ENCODE data around the gene TACC2. TPM values are rescaled to one million over a fixed set of nuclear protein-coding genes. Genes with fewer than 3 reads are reported as not detected.

Gene TACC2
- total RNA-seq, 1 donor from 2014 or later = 10.7 TPM

- H3K27ac ChIP-seq = no peak overlapping the region
- peak overlapping the region; percentile 58 for H2AFZ ChIP-seq (replicated peaks)
- no peak for DNase-seq (ENCODE audit: low spot score)
- H3K4me3 ChIP-seq = no peak overlapping the region
- TF ChIP-seq EZH2 (IDR thresholded peaks at IDR 0.05) (no peak), CTCF (IDR thresholded peaks at IDR 0.05) (no peak), EZH2phosphoT487 (IDR thresholded peaks at IDR 0.05) (no peak)
- no peaks in the 10 kb centered on the region for H3K36me3 ChIP-seq
- no peaks in the 10 kb centered on the region for H4K20me1 ChIP-seq (ENCODE audit: low read depth)
- peak overlapping the region; percentile 71 for H3K4me3 Mint-ChIP-seq
- no peaks in the 10 kb centered on the region for H3K27me3 ChIP-seq
- no peaks in the 10 kb centered on the region for H3K36me3 Mint-ChIP-seq
- H3K9me3 Mint-ChIP-seq = no peaks in the 10 kb centered on the region
- H3K79me2 ChIP-seq (ENCODE audit: low read depth) = peaks cover 5% of the 10 kb centered on the region
- H3K27ac Mint-ChIP-seq = peak overlapping the region; percentile 98
- H3K27me3 Mint-ChIP-seq (ENCODE audit: insufficient read depth, low read depth) = peaks cover 8% of the 10 kb centered on the region
- no peak overlapping the region for H3K9ac ChIP-seq
- H3K4me1 Mint-ChIP-seq = peaks cover 49% of the 10 kb centered on the region
- H3K4me2 ChIP-seq = peak overlapping the region; percentile 67
- peaks cover 28% of the 10 kb centered on the region for H3K4me1 ChIP-seq
- H3F3A ChIP-seq (ENCODE audit: low read depth) = peaks cover 21% of the 10 kb centered on the region
- H3K9me3 ChIP-seq (ENCODE audit: low read depth) = no peaks in the 10 kb centered on the region
Measured at GRCh38 chr10:122045212-122045611, 56.2 kb downstream of the TACC2 start.

- Histone ChIP-seq H3K4me1 (peaks cover 30% of the 10 kb centered on the region), H3K4me2 (no peak overlapping the region), H3K27me3 (no peaks in the 10 kb centered on the region), H3K36me3 (no peaks in the 10 kb centered on the region), H3K27ac (no peak overlapping the region), H3K79me2 (ENCODE audit: low read depth) (peaks cover 5% of the 10 kb centered on the region), H3K9me3 (ENCODE audit: low read depth) (no peaks in the 10 kb centered on the region), H3K9ac (no peak overlapping the region), H4K20me1 (ENCODE audit: low read depth) (no peaks in the 10 kb centered on the region), H3F3A (ENCODE audit: low read depth) (peaks cover 21% of the 10 kb centered on the region), H3K4me3 (no peak overlapping the region), H2AFZ (replicated peaks) (no peak overlapping the region)
- Mint-ChIP-seq H3K27ac (peak overlapping the region; percentile 72), H3K4me1 (peaks cover 62% of the 10 kb centered on the region), H3K9me3 (no peaks in the 10 kb centered on the region), H3K4me3 (no peak overlapping the region), H3K36me3 (no peaks in the 10 kb centered on the region), H3K27me3 (ENCODE audit: insufficient read depth, low read depth) (peaks cover 4% of the 10 kb centered on the region)
- no peak for DNase-seq (ENCODE audit: low spot score)
- TF ChIP-seq CTCF (IDR thresholded peaks at IDR 0.05) (no peak), EZH2 (IDR thresholded peaks at IDR 0.05) (no peak), EZH2phosphoT487 (IDR thresholded peaks at IDR 0.05) (no peak)
Measured at GRCh38 chr10:122047560-122047959, 58.6 kb downstream of the TACC2 start.

GRCh38 chr10:122049076-122049475 is 60.1 kb downstream of the TACC2 start:
- Histone ChIP-seq H3K27me3 (no peaks in the 10 kb centered on the region), H3K36me3 (no peaks in the 10 kb centered on the region), H3K4me1 (peaks cover 19% of the 10 kb centered on the region), H2AFZ (replicated peaks) (no peak overlapping the region), H3K9ac (no peak overlapping the region), H3K27ac (no peak overlapping the region), H4K20me1 (ENCODE audit: low read depth) (no peaks in the 10 kb centered on the region), H3K9me3 (ENCODE audit: low read depth) (no peaks in the 10 kb centered on the region), H3K79me2 (ENCODE audit: low read depth) (peaks cover 5% of the 10 kb centered on the region), H3F3A (ENCODE audit: low read depth) (peaks cover 15% of the 10 kb centered on the region), H3K4me3 (no peak overlapping the region), H3K4me2 (no peak overlapping the region)
- Mint-ChIP-seq H3K36me3 (peaks cover 10% of the 10 kb centered on the region), H3K9me3 (peaks cover 5% of the 10 kb centered on the region), H3K27ac (peak overlapping the region; percentile 76), H3K27me3 (ENCODE audit: insufficient read depth, low read depth) (peaks cover 4% of the 10 kb centered on the region), H3K4me1 (peaks cover 60% of the 10 kb centered on the region), H3K4me3 (no peak overlapping the region)
- DNase-seq (ENCODE audit: low spot score) = no peak
- TF ChIP-seq CTCF (IDR thresholded peaks at IDR 0.05) (no peak), EZH2phosphoT487 (IDR thresholded peaks at IDR 0.05) (no peak), EZH2 (IDR thresholded peaks at IDR 0.05) (no peak)
